LNCaP clone FGC (cell line): Measurements from ENCODE around the gene VAV2.

Source experiments
- DNase-seq: peaks from one replicate; pipeline ENCODE4 v3.0.0-alpha.2; 2011; ENCODE audit warnings: low read depth
- H3K4me3 ChIP-seq: 2 replicates; pipeline ENCODE4 v1.5.1; 2011; ENCODE audit warnings: mild to moderate bottlenecking, low read depth, low read length, control low read depth
- TF ChIP-seq, protein P1 (sequence below): IDR thresholded peaks from 2 replicates; pipeline ENCODE4 v1.5.1; 2012; ENCODE audit warnings: mild to moderate bottlenecking; ENCODE audit not compliant: control insufficient read depth, insufficient read depth; ENCODE audit errors: extremely low read depth

VAV2 gene

DNA sequence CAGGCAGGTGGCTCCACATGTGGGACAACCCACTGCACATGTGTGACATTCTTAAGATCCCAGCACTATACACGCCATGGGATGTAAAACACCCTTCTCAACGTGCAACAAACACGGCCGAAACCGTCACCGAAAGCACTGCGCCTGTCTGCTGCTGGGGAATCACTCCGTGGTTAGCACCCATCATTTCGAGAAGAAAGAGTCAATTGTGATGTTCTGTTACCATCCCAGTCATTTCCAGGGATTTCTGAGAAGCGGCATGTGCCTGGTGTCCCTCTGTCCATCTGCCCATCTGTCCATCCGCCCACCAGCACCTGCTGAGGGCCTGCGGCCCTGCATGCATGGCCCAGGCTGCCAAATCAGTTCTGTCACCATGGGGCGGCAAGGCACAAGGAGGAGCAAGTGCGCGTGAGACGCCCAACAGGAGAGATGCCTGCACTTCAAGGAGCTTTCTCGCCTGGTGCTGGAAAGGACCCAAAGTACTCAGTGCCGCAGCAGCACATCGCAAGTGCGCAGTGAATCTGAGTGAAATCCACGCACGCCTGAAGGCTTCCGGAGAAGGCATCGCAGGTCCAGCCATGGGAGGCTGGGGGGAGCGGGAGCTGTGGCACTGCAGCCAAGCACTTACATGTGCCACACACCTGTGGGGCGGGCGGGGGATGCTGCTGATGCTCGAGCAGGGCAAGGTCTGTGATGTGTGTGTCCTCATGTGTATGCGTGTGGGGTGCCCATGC is 38.0 kb downstream of the VAV2 start:
- TF ChIP-seq, protein P1, sequence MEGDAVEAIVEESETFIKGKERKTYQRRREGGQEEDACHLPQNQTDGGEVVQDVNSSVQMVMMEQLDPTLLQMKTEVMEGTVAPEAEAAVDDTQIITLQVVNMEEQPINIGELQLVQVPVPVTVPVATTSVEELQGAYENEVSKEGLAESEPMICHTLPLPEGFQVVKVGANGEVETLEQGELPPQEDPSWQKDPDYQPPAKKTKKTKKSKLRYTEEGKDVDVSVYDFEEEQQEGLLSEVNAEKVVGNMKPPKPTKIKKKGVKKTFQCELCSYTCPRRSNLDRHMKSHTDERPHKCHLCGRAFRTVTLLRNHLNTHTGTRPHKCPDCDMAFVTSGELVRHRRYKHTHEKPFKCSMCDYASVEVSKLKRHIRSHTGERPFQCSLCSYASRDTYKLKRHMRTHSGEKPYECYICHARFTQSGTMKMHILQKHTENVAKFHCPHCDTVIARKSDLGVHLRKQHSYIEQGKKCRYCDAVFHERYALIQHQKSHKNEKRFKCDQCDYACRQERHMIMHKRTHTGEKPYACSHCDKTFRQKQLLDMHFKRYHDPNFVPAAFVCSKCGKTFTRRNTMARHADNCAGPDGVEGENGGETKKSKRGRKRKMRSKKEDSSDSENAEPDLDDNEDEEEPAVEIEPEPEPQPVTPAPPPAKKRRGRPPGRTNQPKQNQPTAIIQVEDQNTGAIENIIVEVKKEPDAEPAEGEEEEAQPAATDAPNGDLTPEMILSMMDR: no peak
- H3K4me3 ChIP-seq: no peak overlapping the region
- no peak for DNase-seq

DNA sequence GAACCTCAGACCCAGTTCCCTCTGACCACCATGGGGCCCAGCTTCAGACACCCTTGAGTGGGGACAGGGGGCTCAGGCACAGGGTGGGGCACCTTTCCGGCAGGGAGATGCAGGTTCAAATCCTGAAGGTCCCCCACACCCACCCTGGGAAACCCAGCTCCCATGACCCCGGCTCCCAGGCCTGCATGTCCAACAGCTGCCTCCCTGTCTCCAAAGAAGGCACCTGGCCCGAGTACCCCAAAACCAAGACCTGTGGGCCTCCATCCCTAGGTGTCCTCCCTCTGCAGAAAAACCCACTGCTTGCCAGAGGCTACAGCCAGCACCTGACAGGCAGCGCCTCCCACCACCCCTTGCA is 38.5 kb downstream of the VAV2 start:
- TF ChIP-seq, protein P1: no peak
- no peak overlapping the region for H3K4me3 ChIP-seq
- no peak for DNase-seq

DNA sequence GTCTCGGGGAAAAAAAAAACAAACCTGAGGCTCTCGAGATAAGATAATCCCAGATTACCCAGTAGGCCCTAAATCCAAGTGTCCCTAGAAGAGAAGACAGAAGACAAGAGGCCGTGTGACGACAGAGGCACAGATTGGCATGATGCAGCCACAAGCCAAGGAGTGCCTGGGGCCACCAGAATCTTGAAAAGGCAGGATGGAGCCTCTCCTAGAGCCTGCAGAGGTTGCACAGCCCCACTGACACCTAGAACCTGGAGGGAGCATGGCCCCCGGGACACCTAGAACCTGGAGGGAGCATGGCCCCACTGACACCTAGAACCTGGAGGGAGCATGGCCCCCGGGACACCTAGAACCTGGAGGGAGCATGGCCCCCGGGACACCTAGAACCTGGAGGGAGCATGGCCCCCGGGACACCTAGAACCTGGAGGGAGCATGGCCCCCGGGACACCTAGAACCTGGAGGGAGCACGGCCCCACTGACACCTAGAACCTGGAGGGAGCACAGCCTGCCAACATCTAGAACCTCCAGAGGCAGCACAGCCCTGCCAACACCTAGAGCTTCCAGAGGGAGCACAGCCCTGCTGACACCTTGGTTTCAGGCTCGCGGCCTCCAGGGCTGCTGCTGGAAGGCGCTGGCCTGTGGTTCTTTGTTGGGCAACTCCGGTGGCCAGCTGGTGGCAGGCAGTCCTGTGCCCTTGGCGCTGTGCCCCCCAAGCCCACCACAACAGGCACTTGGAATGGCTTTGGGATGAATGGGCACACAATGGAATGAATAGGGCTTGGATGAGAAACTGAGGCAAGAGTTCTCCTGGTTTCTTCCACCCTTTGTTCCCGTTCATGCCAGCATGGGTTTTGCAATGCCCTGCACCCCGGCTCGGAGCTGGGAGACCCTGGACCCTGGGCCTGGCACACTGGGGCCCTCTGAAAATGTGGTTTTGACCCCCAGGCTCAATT is 39.2 kb downstream of the VAV2 start:
- TF ChIP-seq, protein P1: no peak
- DNase-seq: no peak

GRCh38 chr9:133951265-133951664 is 40.9 kb downstream of the VAV2 start:
- no peak overlapping the region for H3K4me3 ChIP-seq
- DNase-seq: no peak
- TF ChIP-seq, protein P1: no peak

More for the DNA sequence above, 39.2 kb downstream of the VAV2 start:
- H3K4me3 ChIP-seq: no peak overlapping the region

- no peak overlapping the region for H3K4me3 ChIP-seq
- TF ChIP-seq, protein P1: no peak
- DNase-seq: no peak
These were observed 41.5 kb downstream of the VAV2 start for GRCh38 chr9:133950629-133951111.

DNA sequence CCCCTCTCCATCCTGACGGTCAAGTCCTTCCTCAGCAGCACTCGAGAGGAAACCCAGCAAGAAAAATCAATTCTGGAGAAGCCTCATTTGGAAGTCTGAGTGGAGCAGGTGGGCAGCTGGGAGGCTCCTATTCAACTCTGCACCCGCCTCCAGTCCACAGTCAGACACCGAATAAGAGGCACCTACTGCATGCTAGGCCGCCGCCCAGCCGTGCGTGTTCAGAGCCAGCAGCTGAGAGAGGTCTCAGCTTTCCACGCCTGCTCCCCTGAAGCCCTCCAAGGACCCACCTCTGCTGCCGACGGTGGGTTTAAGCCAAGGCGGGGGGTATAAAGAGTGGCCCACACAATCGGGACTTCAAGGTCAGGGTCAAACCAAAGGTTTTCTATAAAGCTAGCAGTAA is 41.9 kb downstream of the VAV2 start:
- TF ChIP-seq, protein P1: no peak
- no peak for DNase-seq

More for the DNA sequence above, 41.9 kb downstream of the VAV2 start:
- H3K4me3 ChIP-seq: no peak overlapping the region
